ENCODE results near the gene SHISA9.

SHISA9 gene

GRCh38 chr16:12896562-12896961 is 4.8 kb upstream of the SHISA9 start:
- TF ChIP-seq FOXP2 (optimal IDR thresholded peaks at IDR 0.05; ENCODE audit: borderline replicate concordance, extremely low read depth, extremely low read length, insufficient read depth) (no peak), SIN3A (IDR thresholded peaks at IDR 0.05; ENCODE audit: borderline replicate concordance, insufficient read depth, low read length) (no peak), TAF1 (IDR thresholded peaks at IDR 0.05; ENCODE audit: borderline replicate concordance, insufficient read depth, low read length) (no peak), POLR2AphosphoS5 (IDR thresholded peaks at IDR 0.05; ENCODE audit: low read depth, low read length) (no peak)
- TF ChIP-seq, protein P1, sequence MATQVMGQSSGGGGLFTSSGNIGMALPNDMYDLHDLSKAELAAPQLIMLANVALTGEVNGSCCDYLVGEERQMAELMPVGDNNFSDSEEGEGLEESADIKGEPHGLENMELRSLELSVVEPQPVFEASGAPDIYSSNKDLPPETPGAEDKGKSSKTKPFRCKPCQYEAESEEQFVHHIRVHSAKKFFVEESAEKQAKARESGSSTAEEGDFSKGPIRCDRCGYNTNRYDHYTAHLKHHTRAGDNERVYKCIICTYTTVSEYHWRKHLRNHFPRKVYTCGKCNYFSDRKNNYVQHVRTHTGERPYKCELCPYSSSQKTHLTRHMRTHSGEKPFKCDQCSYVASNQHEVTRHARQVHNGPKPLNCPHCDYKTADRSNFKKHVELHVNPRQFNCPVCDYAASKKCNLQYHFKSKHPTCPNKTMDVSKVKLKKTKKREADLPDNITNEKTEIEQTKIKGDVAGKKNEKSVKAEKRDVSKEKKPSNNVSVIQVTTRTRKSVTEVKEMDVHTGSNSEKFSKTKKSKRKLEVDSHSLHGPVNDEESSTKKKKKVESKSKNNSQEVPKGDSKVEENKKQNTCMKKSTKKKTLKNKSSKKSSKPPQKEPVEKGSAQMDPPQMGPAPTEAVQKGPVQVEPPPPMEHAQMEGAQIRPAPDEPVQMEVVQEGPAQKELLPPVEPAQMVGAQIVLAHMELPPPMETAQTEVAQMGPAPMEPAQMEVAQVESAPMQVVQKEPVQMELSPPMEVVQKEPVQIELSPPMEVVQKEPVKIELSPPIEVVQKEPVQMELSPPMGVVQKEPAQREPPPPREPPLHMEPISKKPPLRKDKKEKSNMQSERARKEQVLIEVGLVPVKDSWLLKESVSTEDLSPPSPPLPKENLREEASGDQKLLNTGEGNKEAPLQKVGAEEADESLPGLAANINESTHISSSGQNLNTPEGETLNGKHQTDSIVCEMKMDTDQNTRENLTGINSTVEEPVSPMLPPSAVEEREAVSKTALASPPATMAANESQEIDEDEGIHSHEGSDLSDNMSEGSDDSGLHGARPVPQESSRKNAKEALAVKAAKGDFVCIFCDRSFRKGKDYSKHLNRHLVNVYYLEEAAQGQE (IDR thresholded peaks at IDR 0.05; ENCODE audit: insufficient read depth in 1 of 2, low read depth in 2 of 2, low read length in 2 of 2), result no peak

GRCh38 chr16:12898551-12898950 is 2.8 kb upstream of the SHISA9 start:
- TF ChIP-seq SIN3A (IDR thresholded peaks at IDR 0.05; ENCODE audit: borderline replicate concordance, insufficient read depth, low read length) (no peak), TAF1 (IDR thresholded peaks at IDR 0.05; ENCODE audit: borderline replicate concordance, insufficient read depth, low read length) (no peak), POLR2AphosphoS5 (IDR thresholded peaks at IDR 0.05; ENCODE audit: low read depth, low read length) (no peak), FOXP2 (optimal IDR thresholded peaks at IDR 0.05; ENCODE audit: borderline replicate concordance, extremely low read depth, extremely low read length, insufficient read depth) (no peak)
- TF ChIP-seq, protein P1 (IDR thresholded peaks at IDR 0.05; ENCODE audit: insufficient read depth in 1 of 2, low read depth in 2 of 2, low read length in 2 of 2), result no peak

DNA sequence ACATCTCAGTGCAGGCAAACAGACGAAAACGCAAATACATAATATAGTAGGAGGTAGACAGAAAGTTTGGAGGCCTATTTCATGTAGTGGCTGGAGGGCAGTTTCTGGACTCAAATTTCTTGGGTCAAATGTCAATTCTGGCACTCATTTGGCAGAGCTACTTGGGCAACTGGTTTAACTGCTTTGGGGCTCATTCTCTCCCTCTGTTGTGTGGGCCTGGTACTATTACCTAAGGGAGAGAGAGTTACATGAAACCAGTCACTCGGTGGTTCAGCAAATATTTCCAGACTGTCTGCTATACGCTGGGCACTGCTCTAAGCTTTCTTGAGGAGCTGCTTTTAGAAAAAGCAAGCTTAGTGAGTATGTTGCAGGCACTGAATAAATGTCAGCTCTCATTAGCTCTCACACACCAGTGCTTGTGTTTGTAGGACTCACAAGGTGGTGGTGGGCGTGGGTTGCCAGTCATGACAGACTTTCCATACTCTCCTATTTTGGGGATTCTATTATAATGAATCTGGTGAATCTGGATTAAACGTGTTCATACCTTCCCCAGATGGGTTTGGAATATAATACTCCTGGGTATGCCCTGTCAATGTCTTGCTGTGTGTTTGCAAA is 1.8 kb upstream of the SHISA9 start:
- TF ChIP-seq FOXP2 (optimal IDR thresholded peaks at IDR 0.05; ENCODE audit: borderline replicate concordance, extremely low read depth, extremely low read length, insufficient read depth) (no peak), TAF1 (IDR thresholded peaks at IDR 0.05; ENCODE audit: borderline replicate concordance, insufficient read depth, low read length) (no peak), POLR2AphosphoS5 (IDR thresholded peaks at IDR 0.05; ENCODE audit: low read depth, low read length) (no peak), SIN3A (IDR thresholded peaks at IDR 0.05; ENCODE audit: borderline replicate concordance, insufficient read depth, low read length) (no peak)
- TF ChIP-seq, protein P1 (IDR thresholded peaks at IDR 0.05; ENCODE audit: insufficient read depth in 1 of 2, low read depth in 2 of 2, low read length in 2 of 2), result no peak

GRCh38 chr16:12900156-12900555 is 1.2 kb upstream of the SHISA9 start:
- TF ChIP-seq POLR2AphosphoS5 (IDR thresholded peaks at IDR 0.05; ENCODE audit: low read depth, low read length), result no peak
- no peak for TF ChIP-seq SIN3A (IDR thresholded peaks at IDR 0.05; ENCODE audit: borderline replicate concordance, insufficient read depth, low read length)
- TF ChIP-seq, protein P1 (IDR thresholded peaks at IDR 0.05; ENCODE audit: insufficient read depth in 1 of 2, low read depth in 2 of 2, low read length in 2 of 2), result no peak
- no peak for TF ChIP-seq FOXP2 (optimal IDR thresholded peaks at IDR 0.05; ENCODE audit: borderline replicate concordance, extremely low read depth, extremely low read length, insufficient read depth)
- no peak for TF ChIP-seq TAF1 (IDR thresholded peaks at IDR 0.05; ENCODE audit: borderline replicate concordance, insufficient read depth, low read length)
